GM19397 (cell line): ENCODE data around the gene PDZD4.
"Not testable (repeated sequence)": the region's sequence is repeated elsewhere in the genome, so short reads cannot be mapped to it uniquely, and the experiment has no call there.

Experiments
- ATAC-seq: cut with Tn5 transposase; IDR thresholded peaks from one replicate; pipeline ENCODE4 v1.9.1; 2021; ENCODE audit warnings: mild to moderate bottlenecking, moderate library complexity; ENCODE audit not compliant: unreplicated experiment

Gene PDZD4

GRCh38 chrX:153836921-153837320, 6.6 kb upstream of the PDZD4 start:
- ATAC-seq: no peak

DNA sequence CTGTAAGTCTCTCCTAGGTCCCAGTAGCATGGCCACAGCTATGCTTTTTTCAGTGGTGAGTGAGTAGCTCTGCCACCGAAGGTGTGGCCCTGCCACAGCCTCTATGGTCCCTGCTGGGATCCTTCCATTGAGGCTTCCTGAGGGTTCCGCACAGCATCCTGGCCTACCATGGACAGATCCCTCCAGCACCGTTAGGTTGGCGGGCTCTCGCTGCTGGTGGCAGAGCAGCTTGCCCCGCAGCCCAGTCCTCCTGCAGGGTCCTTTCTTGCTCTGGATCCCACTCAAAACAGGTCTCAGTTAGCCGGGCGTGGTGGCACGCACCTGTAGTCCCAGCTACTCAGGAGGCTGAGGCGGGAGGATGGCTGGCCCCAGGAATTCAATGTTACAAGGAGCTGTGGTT, 2.4 kb upstream of the PDZD4 start:
- no peak for ATAC-seq

GRCh38 chrX:153831429-153832150, 1.2 kb upstream of the PDZD4 start:
- no peak for ATAC-seq

DNA sequence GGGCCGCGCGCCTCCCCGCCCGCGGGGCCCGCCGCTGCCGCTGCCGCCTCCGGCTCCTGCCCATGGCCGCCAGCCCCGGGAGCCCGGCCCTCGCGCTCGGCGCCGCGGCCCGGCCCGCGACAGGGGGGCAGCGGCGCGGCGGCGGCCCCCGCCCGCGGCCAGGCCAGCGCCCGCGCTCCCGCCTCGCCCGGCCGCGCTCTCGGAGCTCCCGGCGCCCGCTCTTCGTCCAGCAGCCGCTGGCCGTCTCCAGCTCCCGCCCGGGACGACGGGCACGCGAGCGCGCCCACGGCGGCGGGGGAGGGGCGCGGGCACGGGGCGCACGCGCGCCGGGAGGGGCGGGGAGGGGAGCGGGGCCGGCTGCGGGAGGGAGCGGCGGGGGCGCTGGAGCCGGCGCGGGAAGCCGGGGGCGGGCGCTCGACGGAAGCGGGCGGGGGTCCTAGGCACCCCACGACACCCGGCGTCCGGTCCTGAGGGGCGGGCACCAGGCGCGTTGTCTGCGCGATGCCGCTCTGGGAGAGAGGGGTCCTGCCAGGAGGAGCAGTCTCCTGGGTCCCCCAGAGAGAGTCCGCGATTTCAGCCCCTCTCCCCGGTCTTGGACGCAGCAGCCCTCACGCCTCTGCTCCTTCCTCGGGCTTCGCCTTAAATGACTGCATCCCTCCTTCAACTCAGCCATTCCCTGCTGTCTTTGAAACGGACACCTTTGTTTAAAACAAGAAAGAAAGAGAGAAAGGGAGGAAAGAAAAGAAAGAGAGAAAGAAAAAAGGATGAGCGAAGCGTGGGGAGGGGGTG, 490 bp upstream of the PDZD4 start:
- ATAC-seq: no peak

- no peak for ATAC-seq
Measured at GRCh38 chrX:153829549-153829798, 870 bp downstream of the PDZD4 start.

DNA sequence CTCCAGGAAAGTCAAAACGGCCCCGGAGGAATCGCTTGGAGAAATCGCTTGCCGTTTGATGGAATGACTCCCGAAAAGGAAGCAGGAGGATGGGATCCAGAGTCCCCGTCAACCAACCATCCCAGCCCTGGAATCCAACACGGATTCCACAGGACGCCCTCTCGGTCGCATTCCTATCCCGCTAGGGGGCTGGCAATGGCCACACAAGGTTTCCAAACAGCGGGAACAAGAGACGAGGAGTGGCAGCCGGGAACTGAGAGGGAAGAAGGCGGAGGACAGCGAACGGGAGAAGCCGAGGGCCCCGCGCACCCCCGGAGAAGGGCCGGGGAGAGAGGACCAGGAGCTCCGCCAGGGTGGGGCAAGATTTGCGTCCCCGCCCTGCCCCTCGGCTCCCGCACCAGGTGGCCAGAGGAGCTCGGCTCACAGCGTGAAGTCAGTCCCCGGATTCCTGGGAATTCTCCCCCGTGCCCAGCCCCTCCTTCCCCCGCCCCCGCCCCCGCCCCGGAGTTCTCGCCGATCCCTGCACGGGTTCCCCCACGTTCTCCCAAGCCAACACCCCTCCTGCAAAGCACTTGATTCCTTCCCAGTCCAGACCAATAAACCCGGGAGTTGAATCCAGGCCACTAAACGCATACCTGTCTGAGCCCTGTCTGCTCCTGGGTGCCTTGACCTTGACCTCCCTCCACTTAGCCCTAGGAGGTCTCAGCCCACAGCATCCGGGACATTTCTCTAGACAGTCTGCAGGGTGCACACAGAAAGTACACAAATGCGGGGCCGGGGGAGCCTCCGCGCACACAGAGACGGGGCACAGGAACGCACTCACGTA, 1.4 kb downstream of the PDZD4 start:
- ATAC-seq: no peak

DNA sequence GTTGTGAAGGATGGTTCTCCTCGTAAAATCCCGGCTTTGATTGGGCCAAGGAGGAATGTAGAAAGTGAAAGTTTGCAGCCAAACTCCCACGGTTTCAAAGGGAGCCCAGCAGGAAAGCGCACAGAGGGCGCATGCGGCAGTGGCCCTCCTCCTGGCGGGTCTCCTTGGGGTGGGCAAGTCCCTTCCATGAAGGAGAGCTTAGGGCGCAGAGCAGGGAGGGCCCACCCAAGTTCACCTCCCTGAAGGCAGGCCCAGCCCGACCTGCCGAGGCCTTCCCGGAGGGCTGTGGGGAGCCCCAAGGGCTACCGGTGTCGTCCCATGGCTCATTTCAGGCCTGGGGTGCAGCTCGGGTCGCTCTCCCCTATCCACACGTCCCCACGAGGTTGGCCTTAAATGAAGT, 2.0 kb downstream of the PDZD4 start:
- ATAC-seq: no peak

DNA sequence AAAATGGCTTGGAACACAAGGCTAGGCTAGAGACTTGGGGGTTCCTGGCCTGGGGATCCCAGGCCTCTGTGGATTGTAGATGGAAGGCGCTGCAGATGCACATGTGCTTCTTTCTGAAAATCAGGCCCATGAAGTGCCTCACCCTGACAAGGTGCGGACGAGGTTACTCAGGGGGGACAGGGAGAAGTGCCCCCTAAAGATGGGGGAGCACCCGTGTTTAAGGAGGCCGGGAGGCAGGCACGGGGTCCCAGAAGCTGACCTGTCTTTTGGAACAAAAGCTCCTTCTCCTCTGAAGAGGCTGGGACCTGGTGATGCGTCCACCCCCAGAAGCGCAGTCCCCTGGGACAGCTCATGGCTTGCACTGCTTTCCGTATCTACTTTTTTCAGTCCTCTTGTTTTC, 2.4 kb downstream of the PDZD4 start:
- no peak for ATAC-seq

- ATAC-seq: no peak
Measured at GRCh38 chrX:153827016-153827415, 3.3 kb downstream of the PDZD4 start.

- no peak for ATAC-seq
Measured at GRCh38 chrX:153825042-153825441, 5.3 kb downstream of the PDZD4 start.

GRCh38 chrX:153824348-153824747, 6.0 kb downstream of the PDZD4 start:
- ATAC-seq: no peak

DNA sequence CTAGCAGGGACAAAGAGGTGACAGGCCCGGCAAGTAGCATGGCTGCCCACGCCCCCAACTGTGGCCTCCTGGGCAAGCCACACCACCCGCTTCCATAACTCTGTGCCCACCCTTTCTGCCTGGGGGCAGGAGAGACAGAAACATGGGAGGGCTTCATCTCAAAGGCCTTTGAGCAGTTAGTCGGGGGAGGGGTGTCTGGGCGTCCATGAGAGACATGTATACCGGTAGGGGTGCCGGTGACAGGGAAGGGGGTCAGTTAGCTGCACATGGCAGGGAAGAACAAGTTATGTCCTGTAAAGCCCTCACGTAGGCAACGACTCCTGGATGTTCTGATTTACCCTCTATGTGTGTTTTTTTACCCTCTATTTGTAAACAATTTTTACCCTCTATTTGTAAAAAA, 9.3 kb downstream of the PDZD4 start:
- no peak for ATAC-seq

DNA sequence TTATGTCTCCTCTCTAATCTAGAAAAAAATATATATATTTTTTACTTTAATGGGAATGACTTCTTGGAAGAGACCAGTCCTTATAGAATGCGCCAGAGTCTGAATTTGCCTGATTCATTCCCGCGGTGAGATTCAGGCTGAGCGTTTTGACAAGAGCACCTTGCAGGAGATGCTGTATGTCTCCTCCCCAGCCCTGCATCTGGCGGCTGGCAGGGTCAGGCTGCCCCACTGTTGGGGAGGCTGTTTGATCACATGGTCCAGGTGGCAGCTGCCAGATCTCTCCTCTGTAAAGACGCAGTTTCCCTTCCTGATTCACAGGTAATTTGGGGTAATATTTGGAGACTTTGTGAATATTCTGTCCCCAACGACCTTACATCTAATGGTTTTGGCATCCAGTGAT, 9.7 kb downstream of the PDZD4 start:
- ATAC-seq: no peak

GRCh38 chrX:153819384-153820040, 10.8 kb downstream of the PDZD4 start:
- no peak for ATAC-seq

GRCh38 chrX:153818571-153819383, 11.6 kb downstream of the PDZD4 start:
- no peak for ATAC-seq

- not testable (repeated sequence) for ATAC-seq
Measured at GRCh38 chrX:153818064-153818463, 12.3 kb downstream of the PDZD4 start.

GRCh38 chrX:153816831-153817690, 13.3 kb downstream of the PDZD4 start:
- no peak for ATAC-seq

- no peak for ATAC-seq
Measured at GRCh38 chrX:153814591-153815315, 15.6 kb downstream of the PDZD4 start.

- ATAC-seq: no peak
Measured at GRCh38 chrX:153813161-153813560, 17.2 kb downstream of the PDZD4 start.
